WTC11 (cell line): ENCODE results near the gene SPDEF. TPM values are rescaled to one million over a fixed set of nuclear protein-coding genes. Genes with fewer than 3 reads are reported as not detected.

Experiments used
- ATAC-seq: fragments of 200-7000 bp; cut with Tn5 transposase; 2 replicates; pipeline ENCODE4 v1.10.0; 2021; ENCODE audit warnings: mild to moderate bottlenecking, moderate library complexity
- CTCF ChIA-PET: fragments of 300-600 bp; sonication (Branson Sonifier 250); formaldehyde crosslinking; loops from one replicate; lab custom pipeline; 2021; ENCODE audit warnings: antibody characterized with exemption; lab: Charles Lee
- POLR2A ChIA-PET: fragments of 350-600 bp; sonication (Branson Sonifier 250); formaldehyde crosslinking; loops from one replicate; lab custom pipeline; 2021; ENCODE audit warnings: antibody characterized with exemption; lab: Charles Lee
- DNase-seq: peaks from one replicate; pipeline ENCODE4 v3.0.0; 2021; ENCODE audit warnings: low spot score
- H3K27ac Mint-ChIP-seq: 2 replicates; pipeline ENCODE4 v1.8.0; 2021; ENCODE audit warnings: mixed read lengths
- H3K27me3 Mint-ChIP-seq: 2 replicates; pipeline ENCODE4 v1.8.0; 2021; ENCODE audit warnings: low read depth, mild to moderate bottlenecking, moderate library complexity, mixed read lengths
- H3K36me3 Mint-ChIP-seq: 2 replicates; pipeline ENCODE4 v1.8.0; 2021; ENCODE audit warnings: mixed read lengths
- H3K4me1 Mint-ChIP-seq: 2 replicates; pipeline ENCODE4 v1.8.0; 2022; ENCODE audit warnings: mixed read lengths
- H3K4me3 Mint-ChIP-seq: 2 replicates; pipeline ENCODE4 v1.8.0; 2021; ENCODE audit warnings: mild to moderate bottlenecking, moderate library complexity, mixed read lengths
- H3K9me3 Mint-ChIP-seq: 2 replicates; pipeline ENCODE4 v1.8.0; 2021; ENCODE audit warnings: mixed read lengths
- ATF1 ChIP-seq: sonication (generic); formaldehyde crosslinking; IDR thresholded peaks from 2 replicates; pipeline ENCODE4 v1.8.1; 2023; ENCODE audit warnings: mild to moderate bottlenecking, moderate library complexity, missing genetic modification reagents
- CBFB ChIP-seq: sonication (generic); formaldehyde crosslinking; IDR thresholded peaks from 2 replicates; pipeline ENCODE4 v1.8.1; 2022; ENCODE audit warnings: mild to moderate bottlenecking, low read depth, missing genetic modification reagents
- EMX1 ChIP-seq: fragments of 250-450 bp; sonication (Bioruptor Pico); IDR thresholded peaks from 2 replicates; pipeline ENCODE4 v1.8.0; 2021; ENCODE audit warnings: mild to moderate bottlenecking
- ERG ChIP-seq: fragments of 250-450 bp; sonication (Bioruptor Pico); IDR thresholded peaks from 2 replicates; pipeline ENCODE4 v1.8.0; 2021; ENCODE audit warnings: mild to moderate bottlenecking
- FOXK1 ChIP-seq: sonication (generic); formaldehyde crosslinking; IDR thresholded peaks from 2 replicates; pipeline ENCODE4 v1.8.0; 2022; ENCODE audit warnings: mild to moderate bottlenecking, moderate library complexity, missing genetic modification reagents
- HMGXB4 ChIP-seq: sonication (generic); formaldehyde crosslinking; IDR thresholded peaks from 2 replicates; pipeline ENCODE4 v1.8.1; 2023; ENCODE audit warnings: mild to moderate bottlenecking, moderate library complexity, missing genetic modification reagents
- ZNF416 ChIP-seq: fragments of 250-450 bp; sonication (Bioruptor Pico); IDR thresholded peaks from 2 replicates; pipeline ENCODE4 v1.9.0; 2021; ENCODE audit warnings: mild to moderate bottlenecking, inconsistent platforms
- ZNF532 ChIP-seq: fragments of 250-450 bp; sonication (Bioruptor Pico); IDR thresholded peaks from 2 replicates; pipeline ENCODE4 v1.9.0; 2021; ENCODE audit warnings: mild to moderate bottlenecking, borderline replicate concordance
- total RNA-seq: library from RNA; stranded (reverse); gene quantifications from 3 replicates; pipeline ENCODE4 v1.2.3, GENCODE V29; 2021
- TF ChIP-seq, protein P1 (sequence below): fragments of 200-600 bp; IDR thresholded peaks from 2 replicates; pipeline ENCODE4 v1.8.0; 2022; ENCODE audit warnings: antibody characterized with exemption
- TF ChIP-seq, protein P2 (sequence below): sonication (generic); formaldehyde crosslinking; IDR thresholded peaks from 2 replicates; pipeline ENCODE4 v1.8.1; 2022; ENCODE audit warnings: mild to moderate bottlenecking, missing genetic modification reagents, moderate library complexity, borderline replicate concordance
- TF ChIP-seq, protein P3 (sequence below): sonication (generic); formaldehyde crosslinking; IDR thresholded peaks from 2 replicates; pipeline ENCODE4 v1.8.1; 2023; ENCODE audit warnings: mild to moderate bottlenecking, missing genetic modification reagents
- TF ChIP-seq, protein P4 (sequence below): sonication (generic); formaldehyde crosslinking; IDR thresholded peaks from 2 replicates; pipeline ENCODE4 v1.8.1; 2023; ENCODE audit warnings: mild to moderate bottlenecking, missing genetic modification reagents, moderate library complexity
- TF ChIP-seq, protein P5 (sequence below): sonication (generic); formaldehyde crosslinking; IDR thresholded peaks from 2 replicates; pipeline ENCODE4 v1.8.1; 2022; ENCODE audit warnings: mild to moderate bottlenecking, moderate library complexity, missing genetic modification reagents

Gene SPDEF
- total RNA-seq, 1 experiment from 2014 or later = 0.72 TPM

GRCh38 chr6:34574647-34575293 lies 18.6 kb upstream of the SPDEF start:
- Mint-ChIP-seq H3K27ac (peak overlapping the region; percentile 82), H3K27me3 (no peaks in the 10 kb centered on the region; the same call in 1 of the 2 replicates), H3K36me3 (no peaks in the 10 kb centered on the region), H3K4me3 (no peak overlapping the region), H3K9me3 (no peaks in the 10 kb centered on the region), H3K4me1 (peaks cover 16% of the 10 kb centered on the region)
- TF ChIP-seq ATF1 (CRISPR knock-in tag) = no peak
- TF ChIP-seq ERG (CRISPR knock-in tag) = no peak
- TF ChIP-seq, protein P1, sequence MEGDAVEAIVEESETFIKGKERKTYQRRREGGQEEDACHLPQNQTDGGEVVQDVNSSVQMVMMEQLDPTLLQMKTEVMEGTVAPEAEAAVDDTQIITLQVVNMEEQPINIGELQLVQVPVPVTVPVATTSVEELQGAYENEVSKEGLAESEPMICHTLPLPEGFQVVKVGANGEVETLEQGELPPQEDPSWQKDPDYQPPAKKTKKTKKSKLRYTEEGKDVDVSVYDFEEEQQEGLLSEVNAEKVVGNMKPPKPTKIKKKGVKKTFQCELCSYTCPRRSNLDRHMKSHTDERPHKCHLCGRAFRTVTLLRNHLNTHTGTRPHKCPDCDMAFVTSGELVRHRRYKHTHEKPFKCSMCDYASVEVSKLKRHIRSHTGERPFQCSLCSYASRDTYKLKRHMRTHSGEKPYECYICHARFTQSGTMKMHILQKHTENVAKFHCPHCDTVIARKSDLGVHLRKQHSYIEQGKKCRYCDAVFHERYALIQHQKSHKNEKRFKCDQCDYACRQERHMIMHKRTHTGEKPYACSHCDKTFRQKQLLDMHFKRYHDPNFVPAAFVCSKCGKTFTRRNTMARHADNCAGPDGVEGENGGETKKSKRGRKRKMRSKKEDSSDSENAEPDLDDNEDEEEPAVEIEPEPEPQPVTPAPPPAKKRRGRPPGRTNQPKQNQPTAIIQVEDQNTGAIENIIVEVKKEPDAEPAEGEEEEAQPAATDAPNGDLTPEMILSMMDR = no peak
- no peak for TF ChIP-seq CBFB
- POLR2A ChIA-PET = no interaction called here
- CTCF ChIA-PET = interaction anchor here (0.6 to 2.3 kb wide), 9 partner anchors 8 to 147 kb away, joined by 3 to 15 read pairs (median 4); no protein-coding TSS in a partner anchor
- ATAC-seq (peak; percentile 6), DNase-seq (no peak)

GRCh38 chr6:34573567-34574183 lies 17.5 kb upstream of the SPDEF start:
- no peaks in the 10 kb centered on the region for H3K36me3 Mint-ChIP-seq
- no peaks in the 10 kb centered on the region for H3K9me3 Mint-ChIP-seq
- H3K4me1 Mint-ChIP-seq = peaks cover 16% of the 10 kb centered on the region
- no peak overlapping the region for H3K27ac Mint-ChIP-seq
- DNase-seq (no peak), ATAC-seq (no peak)
- TF ChIP-seq, protein P2, sequence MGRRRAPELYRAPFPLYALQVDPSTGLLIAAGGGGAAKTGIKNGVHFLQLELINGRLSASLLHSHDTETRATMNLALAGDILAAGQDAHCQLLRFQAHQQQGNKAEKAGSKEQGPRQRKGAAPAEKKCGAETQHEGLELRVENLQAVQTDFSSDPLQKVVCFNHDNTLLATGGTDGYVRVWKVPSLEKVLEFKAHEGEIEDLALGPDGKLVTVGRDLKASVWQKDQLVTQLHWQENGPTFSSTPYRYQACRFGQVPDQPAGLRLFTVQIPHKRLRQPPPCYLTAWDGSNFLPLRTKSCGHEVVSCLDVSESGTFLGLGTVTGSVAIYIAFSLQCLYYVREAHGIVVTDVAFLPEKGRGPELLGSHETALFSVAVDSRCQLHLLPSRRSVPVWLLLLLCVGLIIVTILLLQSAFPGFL (CRISPR knock-in tag) = no peak
- TF ChIP-seq, protein P3, sequence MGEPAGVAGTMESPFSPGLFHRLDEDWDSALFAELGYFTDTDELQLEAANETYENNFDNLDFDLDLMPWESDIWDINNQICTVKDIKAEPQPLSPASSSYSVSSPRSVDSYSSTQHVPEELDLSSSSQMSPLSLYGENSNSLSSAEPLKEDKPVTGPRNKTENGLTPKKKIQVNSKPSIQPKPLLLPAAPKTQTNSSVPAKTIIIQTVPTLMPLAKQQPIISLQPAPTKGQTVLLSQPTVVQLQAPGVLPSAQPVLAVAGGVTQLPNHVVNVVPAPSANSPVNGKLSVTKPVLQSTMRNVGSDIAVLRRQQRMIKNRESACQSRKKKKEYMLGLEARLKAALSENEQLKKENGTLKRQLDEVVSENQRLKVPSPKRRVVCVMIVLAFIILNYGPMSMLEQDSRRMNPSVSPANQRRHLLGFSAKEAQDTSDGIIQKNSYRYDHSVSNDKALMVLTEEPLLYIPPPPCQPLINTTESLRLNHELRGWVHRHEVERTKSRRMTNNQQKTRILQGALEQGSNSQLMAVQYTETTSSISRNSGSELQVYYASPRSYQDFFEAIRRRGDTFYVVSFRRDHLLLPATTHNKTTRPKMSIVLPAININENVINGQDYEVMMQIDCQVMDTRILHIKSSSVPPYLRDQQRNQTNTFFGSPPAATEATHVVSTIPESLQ (CRISPR knock-in tag) = no peak
- TF ChIP-seq, protein P4, sequence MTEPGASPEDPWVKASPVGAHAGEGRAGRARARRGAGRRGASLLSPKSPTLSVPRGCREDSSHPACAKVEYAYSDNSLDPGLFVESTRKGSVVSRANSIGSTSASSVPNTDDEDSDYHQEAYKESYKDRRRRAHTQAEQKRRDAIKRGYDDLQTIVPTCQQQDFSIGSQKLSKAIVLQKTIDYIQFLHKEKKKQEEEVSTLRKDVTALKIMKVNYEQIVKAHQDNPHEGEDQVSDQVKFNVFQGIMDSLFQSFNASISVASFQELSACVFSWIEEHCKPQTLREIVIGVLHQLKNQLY (CRISPR knock-in tag) = no peak
- TF ChIP-seq ZNF532 (CRISPR knock-in tag) (no peak), FOXK1 (CRISPR knock-in tag) (no peak), HMGXB4 (CRISPR knock-in tag) (no peak), ZNF416 (no peak), EMX1 (CRISPR knock-in tag) (no peak)
- TF ChIP-seq, protein P5, sequence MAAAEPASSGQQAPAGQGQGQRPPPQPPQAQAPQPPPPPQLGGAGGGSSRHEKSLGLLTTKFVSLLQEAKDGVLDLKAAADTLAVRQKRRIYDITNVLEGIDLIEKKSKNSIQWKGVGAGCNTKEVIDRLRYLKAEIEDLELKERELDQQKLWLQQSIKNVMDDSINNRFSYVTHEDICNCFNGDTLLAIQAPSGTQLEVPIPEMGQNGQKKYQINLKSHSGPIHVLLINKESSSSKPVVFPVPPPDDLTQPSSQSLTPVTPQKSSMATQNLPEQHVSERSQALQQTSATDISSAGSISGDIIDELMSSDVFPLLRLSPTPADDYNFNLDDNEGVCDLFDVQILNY (CRISPR knock-in tag) = no peak
- TF ChIP-seq, protein P1 = no peak
- CTCF ChIA-PET = interaction anchor here (1.4 to 2.3 kb wide), 2 partner anchors 8 to 114 kb away, joined by 3 to 15 read pairs; no protein-coding TSS in a partner anchor
- no peaks in the 10 kb centered on the region; the same call in 1 of the 2 replicates for H3K27me3 Mint-ChIP-seq
- H3K4me3 Mint-ChIP-seq = no peak overlapping the region
- POLR2A ChIA-PET = no interaction called here
